ENCODE results near the gene SLC22A2. TPM values are rescaled to one million over a fixed set of nuclear protein-coding genes. Genes with fewer than 3 reads are reported as not detected.
A peak's percentile ranks its signal among the peaks of the same experiment; 100 is the strongest.

SLC22A2 gene
- total RNA-seq, 1 experiment from 2014 or later, result not detected

DNA sequence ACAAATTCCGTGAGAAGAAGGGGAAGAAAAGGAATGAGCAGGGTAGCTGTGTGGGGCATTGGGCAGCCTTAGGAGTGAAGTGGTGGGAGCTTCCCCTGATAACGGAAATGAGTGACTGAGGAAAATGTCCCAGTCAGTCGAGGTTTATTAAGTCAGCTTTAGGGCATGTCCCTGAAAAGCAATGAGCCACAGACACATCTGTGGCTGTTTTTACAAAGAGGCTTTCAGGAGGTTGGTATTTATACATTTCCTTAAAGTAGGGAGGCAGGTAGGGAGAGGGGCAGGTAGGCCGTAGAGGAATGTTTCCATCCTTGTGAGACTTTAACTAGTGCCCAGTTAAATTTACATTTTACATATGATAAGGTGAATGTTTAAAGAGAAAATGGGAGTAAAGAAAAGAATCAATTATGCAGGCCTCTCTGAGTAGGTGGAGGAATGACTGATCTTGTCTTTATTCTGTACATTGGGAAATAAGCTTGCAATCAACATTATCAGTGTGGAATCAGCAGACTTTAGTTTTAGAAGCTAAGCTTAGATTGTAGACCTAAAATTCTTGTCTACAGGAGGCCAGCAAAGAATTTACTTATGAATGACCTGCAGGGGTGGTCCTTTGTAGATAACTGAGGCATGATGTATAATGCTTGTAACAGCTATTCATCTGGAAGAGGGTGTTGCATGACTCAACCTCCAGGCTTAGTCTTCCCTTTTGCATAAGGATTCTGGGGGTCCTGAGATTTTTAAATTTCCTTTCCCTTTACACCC, 18.5 kb downstream of the SLC22A2 start:
- Mint-ChIP-seq H3K27me3 (ENCODE audit: insufficient read depth, unreplicated experiment) (no peaks in the 10 kb centered on the region), H3K4me1 (ENCODE audit: low read depth, unreplicated experiment) (peaks cover 25% of the 10 kb centered on the region), H3K27ac (ENCODE audit: unreplicated experiment) (no peak overlapping the region), H3K36me3 (ENCODE audit: insufficient read depth, unreplicated experiment) (no peaks in the 10 kb centered on the region), H3K9me3 (ENCODE audit: unreplicated experiment) (no peaks in the 10 kb centered on the region), H3K4me3 (ENCODE audit: unreplicated experiment) (no peak overlapping the region)
- DNase-seq, result no peak
- Histone ChIP-seq H3K4me1 (peaks cover 51% of the 10 kb centered on the region), H3K27me3 (replicated peaks; ENCODE audit: control insufficient read depth, insufficient read depth, low read length) (no peaks in the 10 kb centered on the region), H3K9me3 (no peaks in the 10 kb centered on the region), H3K36me3 (ENCODE audit: control insufficient read depth, insufficient read depth, low read length) (no peaks in the 10 kb centered on the region), H3K4me3 (ENCODE audit: low read depth, low read length) (no peak overlapping the region)
- ChIA-PET POLR2A (no interaction called here), CTCF (no interaction called here)
- no TSS peak for BruUV-seq (replicated peaks)
- intact Hi-C loops (cut with micrococcal nuclease; ENCODE audit: unreplicated experiment), result loop anchor here (2.0 kb wide), 1 partner anchor 15 kb away; no protein-coding TSS in a partner anchor
- TF ChIP-seq, protein P1, sequence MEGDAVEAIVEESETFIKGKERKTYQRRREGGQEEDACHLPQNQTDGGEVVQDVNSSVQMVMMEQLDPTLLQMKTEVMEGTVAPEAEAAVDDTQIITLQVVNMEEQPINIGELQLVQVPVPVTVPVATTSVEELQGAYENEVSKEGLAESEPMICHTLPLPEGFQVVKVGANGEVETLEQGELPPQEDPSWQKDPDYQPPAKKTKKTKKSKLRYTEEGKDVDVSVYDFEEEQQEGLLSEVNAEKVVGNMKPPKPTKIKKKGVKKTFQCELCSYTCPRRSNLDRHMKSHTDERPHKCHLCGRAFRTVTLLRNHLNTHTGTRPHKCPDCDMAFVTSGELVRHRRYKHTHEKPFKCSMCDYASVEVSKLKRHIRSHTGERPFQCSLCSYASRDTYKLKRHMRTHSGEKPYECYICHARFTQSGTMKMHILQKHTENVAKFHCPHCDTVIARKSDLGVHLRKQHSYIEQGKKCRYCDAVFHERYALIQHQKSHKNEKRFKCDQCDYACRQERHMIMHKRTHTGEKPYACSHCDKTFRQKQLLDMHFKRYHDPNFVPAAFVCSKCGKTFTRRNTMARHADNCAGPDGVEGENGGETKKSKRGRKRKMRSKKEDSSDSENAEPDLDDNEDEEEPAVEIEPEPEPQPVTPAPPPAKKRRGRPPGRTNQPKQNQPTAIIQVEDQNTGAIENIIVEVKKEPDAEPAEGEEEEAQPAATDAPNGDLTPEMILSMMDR (IDR thresholded peaks at IDR 0.05; ENCODE audit: insufficient read depth in 1 of 2, low read depth in 1 of 2, low read length in 1 of 2, severe bottlenecking in 1 of 2, unreplicated experiment in 1 of 2), result no peak

DNA sequence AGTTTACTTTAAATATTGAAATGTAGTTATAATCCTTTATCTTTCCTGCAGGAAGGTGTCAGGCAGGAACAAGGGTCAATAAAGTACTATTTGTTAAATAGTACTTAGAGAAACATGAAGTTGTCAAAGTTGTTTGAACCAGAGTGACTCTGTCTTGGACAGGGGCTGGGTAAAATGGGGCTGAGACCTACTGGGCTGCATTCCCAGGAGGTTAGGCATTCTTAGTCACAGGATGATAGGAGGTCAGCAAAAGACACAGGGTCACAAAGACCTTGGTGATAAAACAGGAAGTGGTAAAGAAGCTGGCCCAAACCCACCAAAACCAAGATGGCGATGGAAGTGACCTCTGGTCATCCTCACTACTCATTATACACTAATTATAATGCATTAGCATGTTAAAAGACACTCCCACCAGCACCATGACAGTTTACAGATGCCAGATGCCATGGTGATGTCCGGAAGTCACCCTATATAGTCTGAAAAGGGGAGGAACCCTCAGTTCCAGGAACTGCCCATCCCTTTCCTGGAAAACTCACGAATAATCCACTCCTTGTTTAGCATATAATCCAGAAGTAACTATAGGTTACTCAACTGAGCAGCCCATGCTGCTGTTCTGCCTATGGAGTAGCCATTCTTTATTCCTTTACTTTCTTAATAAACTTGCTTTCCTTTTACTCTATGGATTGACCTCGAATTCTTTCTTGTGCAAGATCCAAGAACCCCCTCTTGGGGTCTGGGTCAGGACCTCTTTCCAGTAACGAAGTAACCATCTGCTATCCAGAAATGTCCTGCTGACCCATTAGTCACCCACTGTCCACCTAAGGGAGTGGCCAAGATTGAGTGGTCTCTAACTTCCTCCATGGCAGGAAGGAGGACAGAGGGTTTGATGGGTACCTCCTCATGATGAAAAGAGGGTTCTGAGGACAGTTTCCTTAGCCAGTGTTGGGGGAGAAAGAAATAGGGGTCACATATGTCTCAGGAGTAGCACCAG, 19.6 kb downstream of the SLC22A2 start:
- peak overlapping the region; percentile 34 for H3K27ac Mint-ChIP-seq (ENCODE audit: unreplicated experiment)
- BruUV-seq (replicated peaks), result no TSS peak
- intact Hi-C loops (cut with micrococcal nuclease; ENCODE audit: unreplicated experiment), result loop anchor here (2.0 kb wide), 1 partner anchor 16 kb away; no protein-coding TSS in a partner anchor

More for the DNA sequence above, 19.6 kb downstream of the SLC22A2 start:
- ChIA-PET CTCF (no interaction called here), POLR2A (no interaction called here)
- H3K4me1 ChIP-seq, result peaks cover 51% of the 10 kb centered on the region
- H3K4me3 ChIP-seq (ENCODE audit: low read depth, low read length), result no peak overlapping the region
- no peaks in the 10 kb centered on the region for H3K27me3 ChIP-seq (replicated peaks; ENCODE audit: control insufficient read depth, insufficient read depth, low read length)
- no peaks in the 10 kb centered on the region for H3K36me3 ChIP-seq (ENCODE audit: control insufficient read depth, insufficient read depth, low read length)
- Mint-ChIP-seq H3K4me1 (ENCODE audit: low read depth, unreplicated experiment) (peaks cover 25% of the 10 kb centered on the region), H3K27me3 (ENCODE audit: insufficient read depth, unreplicated experiment) (no peaks in the 10 kb centered on the region), H3K36me3 (ENCODE audit: insufficient read depth, unreplicated experiment) (no peaks in the 10 kb centered on the region), H3K9me3 (ENCODE audit: unreplicated experiment) (no peaks in the 10 kb centered on the region), H3K4me3 (ENCODE audit: unreplicated experiment) (no peak overlapping the region)
- DNase-seq, result peak in 1 of 2 experiments; percentile 50
- TF ChIP-seq, protein P1 (IDR thresholded peaks at IDR 0.05; ENCODE audit: insufficient read depth in 1 of 2, low read depth in 1 of 2, low read length in 1 of 2, severe bottlenecking in 1 of 2, unreplicated experiment in 1 of 2), result no peak
- no peaks in the 10 kb centered on the region for H3K9me3 ChIP-seq

Data from Caco-2 (cell line).